GM10266 (cell line): ENCODE results near the gene HIGD2A.

Source experiments
- DNase-seq: peaks from one replicate; pipeline ENCODE4 v3.0.0; 2012; ENCODE audit errors: extremely low spot score
- TF ChIP-seq, protein P1 (sequence below): IDR thresholded peaks from 2 replicates; pipeline ENCODE4 v1.5.1; 2012; ENCODE audit warnings: mild to moderate bottlenecking, low read depth; ENCODE audit not compliant: control insufficient read depth, insufficient read depth; ENCODE audit errors: missing control alignments

Gene HIGD2A

DNA sequence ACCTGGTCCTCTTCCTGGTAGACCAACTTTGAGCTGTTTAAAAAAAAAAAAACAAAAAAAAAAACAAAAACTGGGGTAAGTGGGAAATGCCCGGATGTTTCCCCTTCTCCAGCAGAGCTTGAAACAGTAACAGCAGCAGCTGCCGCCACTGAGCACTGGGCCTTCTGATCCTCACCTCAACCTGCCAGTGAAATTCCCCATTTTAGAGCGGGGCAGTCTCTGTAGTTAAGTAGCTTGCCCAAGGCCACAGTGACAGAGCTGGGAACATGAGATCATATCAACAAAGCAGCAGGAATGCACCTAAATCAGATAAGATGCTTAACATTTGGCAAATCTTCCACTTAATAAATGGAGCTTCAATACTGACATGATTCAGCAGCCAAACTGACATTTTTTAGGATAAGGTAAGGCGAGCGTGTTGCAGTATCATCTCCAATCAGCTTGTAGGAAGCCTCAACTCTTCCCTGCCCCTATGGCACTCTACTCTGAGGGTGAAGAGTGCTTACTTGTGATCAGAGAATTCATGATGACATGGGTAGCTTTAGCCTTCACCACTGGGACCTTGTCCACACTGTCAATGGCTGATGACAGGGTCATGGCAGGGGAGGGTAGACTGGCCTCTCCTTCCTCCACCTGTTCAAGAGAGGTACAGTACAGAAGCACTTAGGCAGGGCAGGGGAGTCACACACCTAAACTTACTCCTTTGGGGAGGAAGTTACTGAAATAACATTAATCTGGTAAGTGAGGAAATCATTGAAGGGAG is 36.3 kb upstream of the HIGD2A start:
- TF ChIP-seq, protein P1, sequence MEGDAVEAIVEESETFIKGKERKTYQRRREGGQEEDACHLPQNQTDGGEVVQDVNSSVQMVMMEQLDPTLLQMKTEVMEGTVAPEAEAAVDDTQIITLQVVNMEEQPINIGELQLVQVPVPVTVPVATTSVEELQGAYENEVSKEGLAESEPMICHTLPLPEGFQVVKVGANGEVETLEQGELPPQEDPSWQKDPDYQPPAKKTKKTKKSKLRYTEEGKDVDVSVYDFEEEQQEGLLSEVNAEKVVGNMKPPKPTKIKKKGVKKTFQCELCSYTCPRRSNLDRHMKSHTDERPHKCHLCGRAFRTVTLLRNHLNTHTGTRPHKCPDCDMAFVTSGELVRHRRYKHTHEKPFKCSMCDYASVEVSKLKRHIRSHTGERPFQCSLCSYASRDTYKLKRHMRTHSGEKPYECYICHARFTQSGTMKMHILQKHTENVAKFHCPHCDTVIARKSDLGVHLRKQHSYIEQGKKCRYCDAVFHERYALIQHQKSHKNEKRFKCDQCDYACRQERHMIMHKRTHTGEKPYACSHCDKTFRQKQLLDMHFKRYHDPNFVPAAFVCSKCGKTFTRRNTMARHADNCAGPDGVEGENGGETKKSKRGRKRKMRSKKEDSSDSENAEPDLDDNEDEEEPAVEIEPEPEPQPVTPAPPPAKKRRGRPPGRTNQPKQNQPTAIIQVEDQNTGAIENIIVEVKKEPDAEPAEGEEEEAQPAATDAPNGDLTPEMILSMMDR = no peak
- DNase-seq = no peak

DNA sequence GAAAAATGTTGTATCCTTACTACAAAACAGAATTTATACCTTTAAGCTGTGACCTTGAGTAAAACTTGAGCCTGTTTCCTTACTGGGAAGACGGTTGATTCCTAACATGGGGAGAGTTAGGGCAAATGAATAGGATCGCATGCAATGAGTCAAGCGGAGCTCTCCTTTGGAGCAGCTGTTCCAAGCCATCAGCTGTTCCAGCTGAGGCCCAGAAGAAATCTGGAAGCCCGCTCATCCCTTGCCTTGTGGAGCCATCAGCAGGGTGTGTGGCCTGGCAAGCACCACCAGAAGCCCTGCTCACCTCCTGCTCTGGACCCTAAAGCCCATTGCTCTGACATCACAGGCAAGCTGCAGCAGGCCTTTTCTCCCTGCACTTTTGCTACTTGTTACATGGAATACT is 35.0 kb upstream of the HIGD2A start:
- TF ChIP-seq, protein P1 = no peak
- no peak for DNase-seq

DNA sequence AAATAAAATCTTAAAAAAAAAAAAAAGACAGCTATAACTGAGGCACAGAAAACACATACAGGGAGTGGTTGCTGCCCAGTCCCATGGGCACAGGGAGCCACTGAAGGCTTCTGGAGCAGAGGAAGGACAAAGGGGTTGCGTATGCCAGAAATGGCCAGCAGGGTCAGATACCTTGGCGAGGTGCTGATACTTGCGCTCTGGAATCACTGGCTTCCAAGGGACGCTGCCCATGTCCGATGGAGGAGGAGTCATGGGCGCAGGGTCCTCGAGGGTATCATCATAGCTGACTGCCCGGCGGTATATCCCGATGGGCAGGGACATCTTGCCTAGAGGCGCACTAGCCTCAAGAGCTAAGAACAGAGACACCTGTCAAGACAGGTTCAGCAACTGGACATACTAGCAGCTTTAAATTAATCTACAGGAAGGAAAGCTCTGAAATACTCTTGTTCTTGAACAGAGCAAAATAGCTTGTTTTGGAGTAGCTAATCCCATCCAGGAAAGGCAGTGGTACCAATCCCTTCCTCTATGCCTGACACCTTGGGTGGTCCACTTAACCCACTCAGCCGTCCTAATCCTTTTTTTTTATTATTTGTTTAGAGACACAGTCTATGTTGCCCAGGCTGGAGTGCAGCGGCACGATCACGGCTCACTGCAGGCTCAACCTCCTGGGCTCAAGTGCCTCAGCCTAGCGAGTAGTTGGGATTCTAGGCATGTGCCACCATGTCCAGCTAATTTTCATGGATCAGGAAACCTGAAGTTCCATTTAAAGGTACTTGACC is 33.0 kb upstream of the HIGD2A start:
- no peak for DNase-seq
- TF ChIP-seq, protein P1 = no peak

DNA sequence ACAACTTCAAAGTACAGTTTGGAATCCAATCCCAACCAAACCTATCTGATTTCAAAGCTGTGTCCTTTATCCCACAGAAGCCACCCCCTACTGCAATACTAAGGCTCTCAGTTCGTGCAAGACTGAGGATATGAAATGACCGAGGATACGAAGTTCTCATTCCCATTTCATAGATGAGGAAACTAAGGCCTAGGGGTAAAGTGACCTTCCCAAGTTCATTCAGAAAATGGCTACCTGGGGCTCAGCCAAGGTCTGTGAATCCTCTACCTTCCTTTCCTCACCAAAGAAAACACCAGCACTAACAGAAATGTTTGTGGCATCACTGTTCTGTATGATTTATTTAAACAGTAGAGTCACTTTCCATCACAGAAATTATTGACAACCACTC is 32.4 kb upstream of the HIGD2A start:
- TF ChIP-seq, protein P1 = no peak
- no peak for DNase-seq

DNA sequence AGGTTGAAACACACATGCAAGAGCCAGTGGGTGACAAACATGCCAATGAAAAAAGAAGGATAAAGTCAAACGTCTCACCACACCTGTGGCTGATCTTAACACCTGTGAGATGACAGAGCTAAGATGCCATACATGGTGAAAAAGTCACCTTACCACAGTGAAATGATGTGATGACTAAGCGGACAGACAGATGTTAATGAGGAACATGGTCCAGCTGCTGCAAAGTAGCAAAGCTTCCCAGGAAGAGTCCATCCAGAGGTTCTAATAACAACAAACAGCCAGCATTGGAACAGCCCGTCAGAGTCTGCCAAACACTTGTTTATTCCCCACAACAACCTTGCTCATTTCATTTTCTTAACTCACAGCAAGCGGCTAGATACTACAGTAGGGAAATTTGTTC is 28.9 kb upstream of the HIGD2A start:
- no peak for DNase-seq
- TF ChIP-seq, protein P1 = no peak

DNA sequence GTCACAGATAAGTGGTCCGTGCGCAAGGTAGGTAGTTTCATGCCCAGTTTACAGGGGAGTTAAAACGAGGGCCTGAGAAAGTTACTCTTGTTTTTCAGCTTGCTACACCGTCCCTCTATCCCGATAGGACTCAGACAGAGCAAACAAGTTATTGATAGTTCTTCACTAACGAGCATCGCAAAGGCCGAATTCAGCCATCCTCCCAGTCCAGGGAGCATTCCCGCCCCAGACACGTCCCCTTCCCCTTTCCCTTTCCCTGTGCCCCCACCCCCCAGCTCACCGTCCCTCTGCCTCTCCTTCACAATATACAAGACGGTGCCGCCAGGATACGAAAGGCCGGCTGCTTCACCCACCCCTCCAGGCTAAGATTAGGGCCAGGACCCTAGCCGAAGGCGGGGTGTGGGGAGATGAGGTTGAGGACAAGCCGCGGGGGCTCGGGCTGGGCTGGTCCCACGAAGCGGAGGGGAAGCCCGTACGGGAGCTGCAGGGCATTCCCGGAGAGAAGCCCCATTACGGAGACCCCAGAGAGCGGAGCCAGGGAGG is 27.6 kb upstream of the HIGD2A start:
- TF ChIP-seq, protein P1 = no peak
- DNase-seq = no peak
